Measurements from ENCODE around the gene DNAH7. TPM values are rescaled to one million over a fixed set of nuclear protein-coding genes. Genes with fewer than 3 reads are reported as not detected.

DNAH7 gene
- total and polyA plus RNA-seq, 2 of the 13 experiments (the other 11 are each of a cell fraction or from before 2014, with no cell fraction given), result 0.09 TPM; not detected in 1

- Histone ChIP-seq H3K36me3 (replicated peaks in 1 of 2; ENCODE audit: control insufficient read depth in 1 of 2, insufficient read depth in 2 of 2, low read length in 2 of 2) (no peaks in the 10 kb centered on the region), H3K79me2 (ENCODE audit: insufficient read depth, low read length) (no peaks in the 10 kb centered on the region), H3K9me3 (ENCODE audit: low read length) (no peaks in the 10 kb centered on the region), H2AFZ (ENCODE audit: low read length) (no peak overlapping the region), H3K9ac (ENCODE audit: insufficient read depth, low read depth, low read length) (no peak overlapping the region), H3K4me2 (ENCODE audit: low read depth, low read length) (no peak overlapping the region), H3K4me3 (replicated peaks in 1 of 3; ENCODE audit: insufficient read depth in 1 of 3, low read depth in 2 of 3, low read length in 3 of 3) (no peak overlapping the region), H3K4me1 (ENCODE audit: insufficient read depth, low read length) (no peaks in the 10 kb centered on the region), H3K27ac (ENCODE audit: extremely low read length, insufficient read depth, low read length) (no peak overlapping the region), H4K20me1 (ENCODE audit: insufficient read depth, low read length) (no peaks in the 10 kb centered on the region), H3K27me3 (ENCODE audit: control insufficient read depth in 1 of 2, insufficient read depth in 2 of 2, low read length in 2 of 2) (no peaks in the 10 kb centered on the region)
- CTCF ChIA-PET (ENCODE audit: low intra/inter-chr PET ratio, low total read pairs), result no interaction called here
- POLR2A ChIA-PET, result no interaction called here
- WGBS (ENCODE audit: low lambda C conversion rate), result 2% methylated on average over 3 of the region's 3 CpGs
- in situ Hi-C loops (cut with HindIII; ENCODE audit: extremely low pct_ligation_motif_present, low pct_unique_long_range_greater_than_20kb), result no loop called here
- intact Hi-C loops (cut with micrococcal nuclease; ENCODE audit: unreplicated experiment), result no loop called here
- DNase-seq (ENCODE audit: low spot score) (no peak), FAIRE-seq (no peak), ATAC-seq (no peak)
- no peak for TF ChIP-seq GATA4 (IDR thresholded peaks at IDR 0.05; ENCODE audit: borderline replicate concordance, low read depth)
- no peak for TF ChIP-seq ZNF329 (CRISPR knock-in tag; IDR thresholded peaks at IDR 0.05; ENCODE audit: low read depth)
- no peak for TF ChIP-seq ZNF615 (CRISPR knock-in tag; IDR thresholded peaks at IDR 0.05; ENCODE audit: borderline replicate concordance)
- no peak for TF ChIP-seq TFDP2 (CRISPR knock-in tag; IDR thresholded peaks at IDR 0.05)
- TF ChIP-seq POLR2AphosphoS2 (IDR thresholded peaks at IDR 0.05; ENCODE audit: low read depth, low read length), result no peak
- no peak for TF ChIP-seq FOXJ3 (CRISPR knock-in tag; IDR thresholded peaks at IDR 0.05; ENCODE audit: borderline replicate concordance)
- TF ChIP-seq NCOA5 (CRISPR knock-in tag; IDR thresholded peaks at IDR 0.05), result no peak
- TF ChIP-seq PAX8 (CRISPR knock-in tag; IDR thresholded peaks at IDR 0.05; ENCODE audit: borderline replicate concordance), result no peak
- BruUV-seq (replicated peaks), result no TSS peak
These were observed 217.9 kb downstream of the DNAH7 start for GRCh38 chr2:195850764-195851163.

Measured in HepG2 (cell line).